ENCODE data around the gene STK4. TPM values are rescaled to one million over a fixed set of nuclear protein-coding genes. Genes with fewer than 3 reads are reported as not detected.

Gene STK4
- polyA plus RNA-seq, 1 donor from 2014 or later: 14.0 TPM

- Histone ChIP-seq H3K79me2 (replicated peaks; ENCODE audit: insufficient read depth, low read length) (no peaks in the 10 kb centered on the region), H3K27me3 (ENCODE audit: insufficient read depth, low read depth, low read length) (no peaks in the 10 kb centered on the region), H3K9me2 (ENCODE audit: insufficient read depth, low read length) (no peaks in the 10 kb centered on the region), H3F3A (ENCODE audit: insufficient read depth, low read length, poor library complexity, severe bottlenecking) (no peaks in the 10 kb centered on the region), H4K20me1 (ENCODE audit: insufficient read depth) (no peaks in the 10 kb centered on the region), H3K4me2 (ENCODE audit: low read length) (no peak overlapping the region), H3K4me3 (ENCODE audit: low read length) (no peak overlapping the region), H3K27ac (ENCODE audit: low read length) (no peak overlapping the region), H3K9ac (ENCODE audit: low read length) (no peak overlapping the region), H2AFZ (ENCODE audit: low read depth, low read length) (no peak overlapping the region), H3K9me3 (ENCODE audit: low read length) (no peaks in the 10 kb centered on the region), H3K36me3 (ENCODE audit: insufficient read depth, low read length) (no peaks in the 10 kb centered on the region)
- TF ChIP-seq TAF1 (IDR thresholded peaks at IDR 0.05; ENCODE audit: low read depth) (no peak), CTCF (IDR thresholded peaks at IDR 0.05; ENCODE audit: poor library complexity, severe bottlenecking) (no peak), RAD21 (conservative IDR thresholded peaks at IDR 0.05) (no peak), POLR2AphosphoS5 (IDR thresholded peaks at IDR 0.05) (no peak), MXI1 (conservative IDR thresholded peaks at IDR 0.05; ENCODE audit: poor library complexity, severe bottlenecking) (no peak), SMC3 (conservative IDR thresholded peaks at IDR 0.05; ENCODE audit: poor library complexity) (no peak), EP300 (conservative IDR thresholded peaks at IDR 0.05; ENCODE audit: poor library complexity, severe bottlenecking) (no peak), EZH2 (IDR thresholded peaks at IDR 0.05; ENCODE audit: borderline replicate concordance, insufficient read depth, low read length, poor library complexity, severe bottlenecking) (no peak), REST (IDR thresholded peaks at IDR 0.05; ENCODE audit: borderline replicate concordance) (no peak)
Measured at GRCh38 chr20:44990957-44991356, 24.6 kb downstream of the STK4 start.

GRCh38 chr20:44993343-44993742 is 27.0 kb downstream of the STK4 start:
- Histone ChIP-seq H3K36me3 (ENCODE audit: insufficient read depth, low read length) (no peaks in the 10 kb centered on the region), H3K4me2 (ENCODE audit: low read length) (no peak overlapping the region), H3K79me2 (replicated peaks; ENCODE audit: insufficient read depth, low read length) (no peaks in the 10 kb centered on the region), H3K4me3 (ENCODE audit: low read length) (no peak overlapping the region), H3K27me3 (ENCODE audit: insufficient read depth, low read depth, low read length) (no peaks in the 10 kb centered on the region), H3K9me2 (ENCODE audit: insufficient read depth, low read length) (no peaks in the 10 kb centered on the region), H3K9me3 (ENCODE audit: low read length) (no peaks in the 10 kb centered on the region), H3K27ac (ENCODE audit: low read length) (no peak overlapping the region), H3F3A (ENCODE audit: insufficient read depth, low read length, poor library complexity, severe bottlenecking) (no peaks in the 10 kb centered on the region), H4K20me1 (ENCODE audit: insufficient read depth) (no peaks in the 10 kb centered on the region), H3K9ac (ENCODE audit: low read length) (no peak overlapping the region), H2AFZ (ENCODE audit: low read depth, low read length) (no peak overlapping the region)
- TF ChIP-seq SMC3 (conservative IDR thresholded peaks at IDR 0.05; ENCODE audit: poor library complexity): no peak
- no peak for TF ChIP-seq RAD21 (conservative IDR thresholded peaks at IDR 0.05)
- TF ChIP-seq TAF1 (IDR thresholded peaks at IDR 0.05; ENCODE audit: low read depth): no peak
- TF ChIP-seq EZH2 (IDR thresholded peaks at IDR 0.05; ENCODE audit: borderline replicate concordance, insufficient read depth, low read length, poor library complexity, severe bottlenecking): no peak
- no peak for TF ChIP-seq MXI1 (conservative IDR thresholded peaks at IDR 0.05; ENCODE audit: poor library complexity, severe bottlenecking)
- TF ChIP-seq CTCF (IDR thresholded peaks at IDR 0.05; ENCODE audit: poor library complexity, severe bottlenecking): no peak
- no peak for TF ChIP-seq REST (IDR thresholded peaks at IDR 0.05; ENCODE audit: borderline replicate concordance)
- no peak for TF ChIP-seq EP300 (conservative IDR thresholded peaks at IDR 0.05; ENCODE audit: poor library complexity, severe bottlenecking)
- TF ChIP-seq POLR2AphosphoS5 (IDR thresholded peaks at IDR 0.05): no peak
